ENCODE data around the gene ITGB3BP. TPM values are rescaled to one million over a fixed set of nuclear protein-coding genes. Genes with fewer than 3 reads are reported as not detected.

The ITGB3BP gene
- total and polyA plus RNA-seq, 2 donors (not counting 1 experiment from before 2014, with no cell fraction given) = 16.7 to 21.3 TPM

DNA sequence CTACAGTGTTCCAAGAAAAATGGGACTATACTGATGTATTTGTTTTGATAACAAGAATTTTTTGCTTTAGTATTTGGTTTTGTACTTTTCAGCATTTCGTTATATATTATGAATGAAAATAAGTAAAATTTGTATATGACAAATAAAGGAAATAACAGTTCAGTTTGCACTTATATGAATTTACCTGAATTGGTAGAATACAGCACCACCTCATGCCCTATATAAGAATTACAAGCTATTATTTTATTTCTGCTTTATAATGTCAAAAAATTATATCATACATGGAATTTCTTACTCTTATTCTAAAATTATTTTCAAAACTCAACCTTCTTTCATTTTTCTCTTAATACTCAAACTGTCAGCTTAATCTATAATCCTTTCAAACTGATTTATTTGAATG is 14.9 kb upstream of the ITGB3BP start:
- no peak for TF ChIP-seq EZH2 (IDR thresholded peaks at IDR 0.05; ENCODE audit: low read length, missing control alignments)
- TF ChIP-seq, protein P1, sequence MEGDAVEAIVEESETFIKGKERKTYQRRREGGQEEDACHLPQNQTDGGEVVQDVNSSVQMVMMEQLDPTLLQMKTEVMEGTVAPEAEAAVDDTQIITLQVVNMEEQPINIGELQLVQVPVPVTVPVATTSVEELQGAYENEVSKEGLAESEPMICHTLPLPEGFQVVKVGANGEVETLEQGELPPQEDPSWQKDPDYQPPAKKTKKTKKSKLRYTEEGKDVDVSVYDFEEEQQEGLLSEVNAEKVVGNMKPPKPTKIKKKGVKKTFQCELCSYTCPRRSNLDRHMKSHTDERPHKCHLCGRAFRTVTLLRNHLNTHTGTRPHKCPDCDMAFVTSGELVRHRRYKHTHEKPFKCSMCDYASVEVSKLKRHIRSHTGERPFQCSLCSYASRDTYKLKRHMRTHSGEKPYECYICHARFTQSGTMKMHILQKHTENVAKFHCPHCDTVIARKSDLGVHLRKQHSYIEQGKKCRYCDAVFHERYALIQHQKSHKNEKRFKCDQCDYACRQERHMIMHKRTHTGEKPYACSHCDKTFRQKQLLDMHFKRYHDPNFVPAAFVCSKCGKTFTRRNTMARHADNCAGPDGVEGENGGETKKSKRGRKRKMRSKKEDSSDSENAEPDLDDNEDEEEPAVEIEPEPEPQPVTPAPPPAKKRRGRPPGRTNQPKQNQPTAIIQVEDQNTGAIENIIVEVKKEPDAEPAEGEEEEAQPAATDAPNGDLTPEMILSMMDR (conservative IDR thresholded peaks at IDR 0.05 in 1 of 2, IDR thresholded peaks at IDR 0.05 in 1 of 2; ENCODE audit: low read depth in 1 of 2, low read length in 2 of 2) = peak in 1 of 2 donors; percentile 43
- H3K9me3 ChIP-seq (ENCODE audit: control insufficient read depth, insufficient read depth, low read depth, low read length) = no peaks in the 10 kb centered on the region
- no peaks in the 10 kb centered on the region for H4K20me1 ChIP-seq (ENCODE audit: control insufficient read depth, extremely low read depth, insufficient read depth, low read length)
- H3K79me2 ChIP-seq (ENCODE audit: control insufficient read depth, insufficient read depth, low read length) = no peaks in the 10 kb centered on the region
- H3K4me2 ChIP-seq (ENCODE audit: extremely low read depth, insufficient read depth, low read length) = no peak overlapping the region
- no peak overlapping the region for H3K27ac ChIP-seq (ENCODE audit: insufficient read depth, low read length)
- DNase-seq (ENCODE audit: low read depth in 2 of 2) = peak in 1 of 2 donors; percentile 47
- no peaks in the 10 kb centered on the region for H3K36me3 ChIP-seq (ENCODE audit: control insufficient read depth, insufficient read depth, low read length)
- H3K4me3 ChIP-seq (replicated peaks in 1 of 4; ENCODE audit: control extremely low read depth in 1 of 4, insufficient read depth in 1 of 4, low read depth in 3 of 4, low read length in 4 of 4) = no peak overlapping the region
- no peak overlapping the region for H2AFZ ChIP-seq (ENCODE audit: low read length)
- no peaks in the 10 kb centered on the region for H3K4me1 ChIP-seq (ENCODE audit: control insufficient read depth, extremely low read depth, insufficient read depth, low read length)
- H3K9ac ChIP-seq (ENCODE audit: insufficient read depth, low read length) = no peak overlapping the region
- no peaks in the 10 kb centered on the region for H3K27me3 ChIP-seq (ENCODE audit: control insufficient read depth, insufficient read depth, low read length)

- Histone ChIP-seq H3K4me1 (ENCODE audit: control insufficient read depth, extremely low read depth, insufficient read depth, low read length) (no peaks in the 10 kb centered on the region), H3K9ac (ENCODE audit: insufficient read depth, low read length) (no peak overlapping the region), H3K36me3 (ENCODE audit: control insufficient read depth, insufficient read depth, low read length) (no peaks in the 10 kb centered on the region), H4K20me1 (ENCODE audit: control insufficient read depth, extremely low read depth, insufficient read depth, low read length) (no peaks in the 10 kb centered on the region), H2AFZ (ENCODE audit: low read length) (no peak overlapping the region), H3K4me2 (ENCODE audit: extremely low read depth, insufficient read depth, low read length) (no peak overlapping the region), H3K27me3 (ENCODE audit: control insufficient read depth, insufficient read depth, low read length) (no peaks in the 10 kb centered on the region), H3K79me2 (ENCODE audit: control insufficient read depth, insufficient read depth, low read length) (no peaks in the 10 kb centered on the region), H3K27ac (ENCODE audit: insufficient read depth, low read length) (no peak overlapping the region), H3K9me3 (ENCODE audit: control insufficient read depth, insufficient read depth, low read depth, low read length) (no peaks in the 10 kb centered on the region), H3K4me3 (replicated peaks in 1 of 4; ENCODE audit: control extremely low read depth in 1 of 4, insufficient read depth in 1 of 4, low read depth in 3 of 4, low read length in 4 of 4) (no peak overlapping the region)
- no peak for TF ChIP-seq EZH2 (IDR thresholded peaks at IDR 0.05; ENCODE audit: low read length, missing control alignments)
- TF ChIP-seq, protein P1 (conservative IDR thresholded peaks at IDR 0.05 in 1 of 2, IDR thresholded peaks at IDR 0.05 in 1 of 2; ENCODE audit: low read depth in 1 of 2, low read length in 2 of 2) = no peak
- no peak for DNase-seq (ENCODE audit: low read depth in 2 of 2)
These were observed 14.0 kb upstream of the ITGB3BP start for GRCh38 chr1:63537006-63537405.

DNA sequence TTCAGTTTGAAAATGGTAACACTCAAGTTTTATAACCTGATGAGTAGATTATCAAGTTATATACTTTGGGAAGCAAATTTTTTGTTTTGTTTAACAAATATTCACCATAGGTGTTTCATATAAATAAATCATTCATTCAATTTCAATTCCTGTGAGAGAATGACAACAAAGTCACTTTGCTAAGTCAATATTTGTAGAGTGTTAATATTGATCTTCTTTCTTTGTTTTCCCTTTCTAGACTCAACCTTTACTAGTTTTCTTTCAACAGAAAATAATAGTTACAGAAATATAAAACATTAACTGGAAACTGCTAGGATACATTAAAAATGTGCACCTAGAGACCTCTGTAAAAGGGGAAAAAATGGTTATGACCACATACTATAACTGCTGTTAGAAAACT is 11.4 kb upstream of the ITGB3BP start:
- H3K4me3 ChIP-seq (replicated peaks in 1 of 4; ENCODE audit: control extremely low read depth in 1 of 4, insufficient read depth in 1 of 4, low read depth in 3 of 4, low read length in 4 of 4) = no peak overlapping the region

More for the DNA sequence above, 11.4 kb upstream of the ITGB3BP start:
- TF ChIP-seq EZH2 (IDR thresholded peaks at IDR 0.05; ENCODE audit: low read length, missing control alignments) = no peak
- TF ChIP-seq, protein P1 (conservative IDR thresholded peaks at IDR 0.05 in 1 of 2, IDR thresholded peaks at IDR 0.05 in 1 of 2; ENCODE audit: low read depth in 1 of 2, low read length in 2 of 2) = no peak
- Histone ChIP-seq H3K4me2 (ENCODE audit: extremely low read depth, insufficient read depth, low read length) (no peak overlapping the region), H3K79me2 (ENCODE audit: control insufficient read depth, insufficient read depth, low read length) (no peaks in the 10 kb centered on the region), H2AFZ (ENCODE audit: low read length) (no peak overlapping the region), H4K20me1 (ENCODE audit: control insufficient read depth, extremely low read depth, insufficient read depth, low read length) (no peaks in the 10 kb centered on the region), H3K36me3 (ENCODE audit: control insufficient read depth, insufficient read depth, low read length) (no peaks in the 10 kb centered on the region), H3K9me3 (ENCODE audit: control insufficient read depth, insufficient read depth, low read depth, low read length) (no peaks in the 10 kb centered on the region), H3K27me3 (ENCODE audit: control insufficient read depth, insufficient read depth, low read length) (no peaks in the 10 kb centered on the region), H3K27ac (ENCODE audit: insufficient read depth, low read length) (no peak overlapping the region), H3K4me1 (ENCODE audit: control insufficient read depth, extremely low read depth, insufficient read depth, low read length) (no peaks in the 10 kb centered on the region), H3K9ac (ENCODE audit: insufficient read depth, low read length) (no peak overlapping the region)
- no peak for DNase-seq (ENCODE audit: low read depth in 2 of 2)
